Transverse colon (tissue), 4 donors: ENCODE measurements around the gene DEGS2.

Experiments
- EP300 ChIP-seq: sonication (generic); formaldehyde crosslinking; IDR thresholded peaks from one replicate; pipeline ENCODE4 v1.6.1; 2017; ENCODE audit warnings: antibody characterized with exemption, low read depth
- POLR2A ChIP-seq: fragments of 450-650 bp; IDR thresholded peaks from one replicate; pipeline ENCODE4 v1.6.1; 2016; ENCODE audit warnings: antibody characterized with exemption, mild to moderate bottlenecking, moderate library complexity
- POLR2AphosphoS5 ChIP-seq, 3 donors: sonication (generic); formaldehyde crosslinking; IDR thresholded peaks; one replicate each; pipeline ENCODE4 v1.6.1; 2016; ENCODE audit warnings: antibody characterized with exemption in 3 of 3
- TF ChIP-seq, protein P1 (sequence below), 5 experiments: fragments of 200-600 bp in 3 of 5; fragments of 450-650 bp in 2 of 5; sonication (generic) in 3 of 5; IDR thresholded peaks; 1 replicate in 2 of 5; 2 replicates in 3 of 5; pipeline ENCODE4 v1.5.1; 2016 to 2017; ENCODE audit warnings: antibody characterized with exemption in 5 of 5, inconsistent platforms in 3 of 5, mild to moderate bottlenecking in 2 of 5, moderate library complexity in 1 of 5

GRCh38 chr14:100123618-100124017 lies 35.8 kb downstream of the DEGS2 start:
- TF ChIP-seq, protein P1, sequence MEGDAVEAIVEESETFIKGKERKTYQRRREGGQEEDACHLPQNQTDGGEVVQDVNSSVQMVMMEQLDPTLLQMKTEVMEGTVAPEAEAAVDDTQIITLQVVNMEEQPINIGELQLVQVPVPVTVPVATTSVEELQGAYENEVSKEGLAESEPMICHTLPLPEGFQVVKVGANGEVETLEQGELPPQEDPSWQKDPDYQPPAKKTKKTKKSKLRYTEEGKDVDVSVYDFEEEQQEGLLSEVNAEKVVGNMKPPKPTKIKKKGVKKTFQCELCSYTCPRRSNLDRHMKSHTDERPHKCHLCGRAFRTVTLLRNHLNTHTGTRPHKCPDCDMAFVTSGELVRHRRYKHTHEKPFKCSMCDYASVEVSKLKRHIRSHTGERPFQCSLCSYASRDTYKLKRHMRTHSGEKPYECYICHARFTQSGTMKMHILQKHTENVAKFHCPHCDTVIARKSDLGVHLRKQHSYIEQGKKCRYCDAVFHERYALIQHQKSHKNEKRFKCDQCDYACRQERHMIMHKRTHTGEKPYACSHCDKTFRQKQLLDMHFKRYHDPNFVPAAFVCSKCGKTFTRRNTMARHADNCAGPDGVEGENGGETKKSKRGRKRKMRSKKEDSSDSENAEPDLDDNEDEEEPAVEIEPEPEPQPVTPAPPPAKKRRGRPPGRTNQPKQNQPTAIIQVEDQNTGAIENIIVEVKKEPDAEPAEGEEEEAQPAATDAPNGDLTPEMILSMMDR (IDR thresholded peaks at IDR 0.05), result no peak
- TF ChIP-seq POLR2A (no peak), EP300 (no peak), POLR2AphosphoS5 (IDR thresholded peaks at IDR 0.05) (no peak)
